Cortex of kidney (tissue), 1 donor: Measurements from ENCODE around the gene GTF2IRD1.
"Not testable (repeated sequence)": the region's sequence is repeated elsewhere in the genome, so short reads cannot be mapped to it uniquely, and the experiment has no call there.

Experiments used
- DNase-seq: peaks from one replicate; lab custom pipeline; 2025; lab: John Stamatoyannopoulos, UW

The GTF2IRD1 gene

GRCh38 chr7:74430961-74431466 is 22.7 kb upstream of the GTF2IRD1 start:
- no peak for DNase-seq

GRCh38 chr7:74437291-74437571 is 16.5 kb upstream of the GTF2IRD1 start:
- DNase-seq = not testable (repeated sequence)

GRCh38 chr7:74438327-74438726 is 15.4 kb upstream of the GTF2IRD1 start:
- no peak for DNase-seq

- DNase-seq = no peak
These were observed 14.2 kb upstream of the GTF2IRD1 start for GRCh38 chr7:74439541-74439940.

- DNase-seq = not testable (repeated sequence)
These were observed 13.6 kb upstream of the GTF2IRD1 start for GRCh38 chr7:74440143-74440542.

GRCh38 chr7:74441801-74442200 is 11.9 kb upstream of the GTF2IRD1 start:
- DNase-seq = no peak

GRCh38 chr7:74443543-74444247 is 10.0 kb upstream of the GTF2IRD1 start:
- DNase-seq = no peak

GRCh38 chr7:74449144-74449543 is 4.6 kb upstream of the GTF2IRD1 start:
- no peak for DNase-seq

- DNase-seq = no peak
These were observed 3.8 kb upstream of the GTF2IRD1 start for GRCh38 chr7:74449809-74450397.

- DNase-seq = no peak
These were observed 871 bp upstream of the GTF2IRD1 start for GRCh38 chr7:74452748-74453321.

GRCh38 chr7:74454021-74454924 is 567 bp downstream of the GTF2IRD1 start:
- DNase-seq = no peak

GRCh38 chr7:74454925-74455288 is 1.2 kb downstream of the GTF2IRD1 start:
- DNase-seq = no peak

- no peak for DNase-seq
These were observed 1.6 kb downstream of the GTF2IRD1 start for GRCh38 chr7:74455291-74455804.

GRCh38 chr7:74455928-74456327 is 2.2 kb downstream of the GTF2IRD1 start:
- DNase-seq = no peak

GRCh38 chr7:74457007-74457406 is 3.3 kb downstream of the GTF2IRD1 start:
- no peak for DNase-seq

GRCh38 chr7:74461970-74462706 is 8.4 kb downstream of the GTF2IRD1 start:
- DNase-seq = no peak

GRCh38 chr7:74462707-74463100 is 9.0 kb downstream of the GTF2IRD1 start:
- no peak for DNase-seq

GRCh38 chr7:74464931-74465886 is 11.5 kb downstream of the GTF2IRD1 start:
- DNase-seq = no peak

GRCh38 chr7:74466196-74466813 is 12.6 kb downstream of the GTF2IRD1 start:
- no peak for DNase-seq

- DNase-seq = no peak
These were observed 14.2 kb downstream of the GTF2IRD1 start for GRCh38 chr7:74467876-74468275.
